ENCODE measurements around the gene TNIK. TPM values are rescaled to one million over a fixed set of nuclear protein-coding genes. Genes with fewer than 3 reads are reported as not detected.

Gene TNIK
- total RNA-seq, 1 experiment from 2014 or later: 7.0 TPM

- no peak for ATAC-seq
- ChIA-PET POLR2A (ENCODE audit: unreplicated experiment) (no interaction called here), CTCF (no interaction called here)
- H3K27me3 ChIP-seq (ENCODE audit: low read length): no peaks in the 10 kb centered on the region
- H3K79me2 ChIP-seq (ENCODE audit: low read length): no peaks in the 10 kb centered on the region
- H3K4me1 ChIP-seq (ENCODE audit: insufficient read depth, low read length): no peaks in the 10 kb centered on the region
- H3K9me3 ChIP-seq (ENCODE audit: low read length): no peaks in the 10 kb centered on the region
- DNase-seq: no peak
- no peak overlapping the region for H2AFZ ChIP-seq (ENCODE audit: low read length)
- H3K4me2 ChIP-seq (ENCODE audit: low read length): no peak overlapping the region
- intact Hi-C loops (cut with micrococcal nuclease): no loop called here
- BruUV-seq (replicated peaks): no TSS peak
- no peaks in the 10 kb centered on the region for H4K20me1 ChIP-seq (ENCODE audit: low read length)
- H3K9ac ChIP-seq (ENCODE audit: low read length): no peak overlapping the region
- no peaks in the 10 kb centered on the region for H3K36me3 ChIP-seq (ENCODE audit: low read depth, low read length)
- no peak overlapping the region for H3K4me3 ChIP-seq (ENCODE audit: low read length)
- TF ChIP-seq CTCF (conservative IDR thresholded peaks at IDR 0.05; ENCODE audit: low read depth, low read length) (no peak), EZH2 (IDR thresholded peaks at IDR 0.05; ENCODE audit: low read length, unreplicated experiment) (no peak), EZH2phosphoT487 (IDR thresholded peaks at IDR 0.05; ENCODE audit: borderline replicate concordance, low read length) (no peak)
- no peaks in the 10 kb centered on the region for H3K9me2 ChIP-seq (replicated peaks; ENCODE audit: low read length)
- no peak overlapping the region for H3K27ac ChIP-seq (ENCODE audit: low read length)
- no peaks in the 10 kb centered on the region for H3F3A ChIP-seq (ENCODE audit: low read length, unreplicated experiment)
These were observed 209.8 kb downstream of the TNIK start for GRCh38 chr3:171250444-171250843.

- BruUV-seq (replicated peaks): no TSS peak
- H3K9me2 ChIP-seq (replicated peaks; ENCODE audit: low read length): no peaks in the 10 kb centered on the region
- TF ChIP-seq CTCF (conservative IDR thresholded peaks at IDR 0.05; ENCODE audit: low read depth, low read length) (no peak), EZH2 (IDR thresholded peaks at IDR 0.05; ENCODE audit: low read length, unreplicated experiment) (no peak), EZH2phosphoT487 (IDR thresholded peaks at IDR 0.05; ENCODE audit: borderline replicate concordance, low read length) (no peak)
- no peaks in the 10 kb centered on the region for H3K9me3 ChIP-seq (ENCODE audit: low read length)
- no peak overlapping the region for H2AFZ ChIP-seq (ENCODE audit: low read length)
- H3K36me3 ChIP-seq (ENCODE audit: low read depth, low read length): no peaks in the 10 kb centered on the region
- H3F3A ChIP-seq (ENCODE audit: low read length, unreplicated experiment): no peaks in the 10 kb centered on the region
- POLR2A ChIA-PET (ENCODE audit: unreplicated experiment): no interaction called here
- H3K9ac ChIP-seq (ENCODE audit: low read length): no peak overlapping the region
- ATAC-seq (no peak), DNase-seq (no peak)
- intact Hi-C loops (cut with micrococcal nuclease): no loop called here
- no peak overlapping the region for H3K4me2 ChIP-seq (ENCODE audit: low read length)
- CTCF ChIA-PET: no interaction called here
- no peak overlapping the region for H3K27ac ChIP-seq (ENCODE audit: low read length)
- no peaks in the 10 kb centered on the region for H3K27me3 ChIP-seq (ENCODE audit: low read length)
- no peaks in the 10 kb centered on the region for H3K79me2 ChIP-seq (ENCODE audit: low read length)
- no peaks in the 10 kb centered on the region for H3K4me1 ChIP-seq (ENCODE audit: insufficient read depth, low read length)
- H4K20me1 ChIP-seq (ENCODE audit: low read length): no peaks in the 10 kb centered on the region
- H3K4me3 ChIP-seq (ENCODE audit: low read length): no peak overlapping the region
These were observed 211.0 kb downstream of the TNIK start for GRCh38 chr3:171249245-171249644.

GRCh38 chr3:171248426-171249111 is 211.6 kb downstream of the TNIK start:
- ChIA-PET POLR2A (ENCODE audit: unreplicated experiment) (no interaction called here), CTCF (no interaction called here)
- Histone ChIP-seq H3K9me3 (ENCODE audit: low read length) (no peaks in the 10 kb centered on the region), H3F3A (ENCODE audit: low read length, unreplicated experiment) (no peaks in the 10 kb centered on the region), H3K4me2 (ENCODE audit: low read length) (no peak overlapping the region), H3K9ac (ENCODE audit: low read length) (no peak overlapping the region), H3K27ac (ENCODE audit: low read length) (no peak overlapping the region), H3K4me3 (ENCODE audit: low read length) (no peak overlapping the region), H4K20me1 (ENCODE audit: low read length) (no peaks in the 10 kb centered on the region), H3K4me1 (ENCODE audit: insufficient read depth, low read length) (no peaks in the 10 kb centered on the region), H3K27me3 (ENCODE audit: low read length) (no peaks in the 10 kb centered on the region), H3K36me3 (ENCODE audit: low read depth, low read length) (no peaks in the 10 kb centered on the region), H3K9me2 (replicated peaks; ENCODE audit: low read length) (no peaks in the 10 kb centered on the region), H2AFZ (ENCODE audit: low read length) (no peak overlapping the region), H3K79me2 (ENCODE audit: low read length) (no peaks in the 10 kb centered on the region)
- intact Hi-C loops (cut with micrococcal nuclease): no loop called here
- DNase-seq (no peak), ATAC-seq (no peak)
- no TSS peak for BruUV-seq (replicated peaks)
- TF ChIP-seq CTCF (conservative IDR thresholded peaks at IDR 0.05; ENCODE audit: low read depth, low read length) (no peak), EZH2 (IDR thresholded peaks at IDR 0.05; ENCODE audit: low read length, unreplicated experiment) (no peak), EZH2phosphoT487 (IDR thresholded peaks at IDR 0.05; ENCODE audit: borderline replicate concordance, low read length) (no peak)
